ENCODE measurements around the gene PCBP3. TPM values are rescaled to one million over a fixed set of nuclear protein-coding genes. Genes with fewer than 3 reads are reported as not detected.
A peak's percentile ranks its signal among the peaks of the same experiment; 100 is the strongest.

Gene PCBP3
- total RNA-seq, 1 donor from 2014 or later = 72.7 TPM

DNA sequence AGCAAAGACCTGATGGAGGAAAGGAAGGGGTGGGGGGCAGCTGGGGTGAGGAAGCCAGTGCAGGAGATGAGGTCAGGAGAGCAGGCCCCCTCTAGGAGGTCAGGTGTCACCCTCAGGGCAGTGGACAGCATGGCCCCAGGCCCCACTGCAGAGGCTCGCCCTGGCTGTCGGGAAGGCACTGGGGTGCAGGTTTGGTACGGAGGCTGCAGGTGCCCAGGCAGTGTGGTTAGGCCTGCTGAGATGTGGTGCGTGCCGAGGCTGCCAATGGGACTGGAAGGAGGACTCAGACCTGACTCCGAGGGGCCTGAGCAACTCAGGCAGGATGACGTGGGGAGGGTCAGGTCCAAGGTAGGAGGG lies 82.3 kb downstream of the PCBP3 start:
- Mint-ChIP-seq H3K4me1 (ENCODE audit: low read depth, unreplicated experiment) (peaks cover 39% of the 10 kb centered on the region), H3K4me3 (ENCODE audit: unreplicated experiment) (no peak overlapping the region), H3K9me3 (ENCODE audit: unreplicated experiment) (peaks cover 14% of the 10 kb centered on the region), H3K36me3 (ENCODE audit: unreplicated experiment) (no peaks in the 10 kb centered on the region), H3K27ac (ENCODE audit: unreplicated experiment) (peak overlapping the region; percentile 81), H3K27me3 (ENCODE audit: unreplicated experiment) (peaks cover 4% of the 10 kb centered on the region)
- TF ChIP-seq CTCF (IDR thresholded peaks at IDR 0.05; ENCODE audit: partially characterized antibody, unreplicated experiment) = no peak
- no peak for DNase-seq

DNA sequence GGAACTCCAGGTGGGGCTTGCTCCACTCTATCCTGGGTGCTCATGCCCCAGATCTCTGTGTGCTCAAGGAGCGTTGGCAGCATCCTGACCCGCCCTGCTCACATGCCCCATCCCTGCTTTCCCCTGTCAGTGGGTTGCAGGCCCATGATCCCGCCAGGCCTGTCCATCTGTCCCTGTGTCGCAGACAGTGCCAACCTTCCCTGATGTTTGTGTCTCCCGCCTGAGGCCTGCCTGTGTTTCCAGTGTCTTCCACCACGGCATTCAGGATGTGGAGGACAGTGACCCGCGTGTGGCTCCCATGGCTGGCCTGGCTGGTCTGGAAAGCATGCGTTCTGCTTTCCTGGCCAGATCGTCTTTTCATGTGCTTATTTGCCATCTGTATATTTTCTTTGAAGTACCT lies 82.9 kb downstream of the PCBP3 start:
- H3K27ac Mint-ChIP-seq (ENCODE audit: unreplicated experiment) = no peak overlapping the region
- peaks cover 4% of the 10 kb centered on the region for H3K27me3 Mint-ChIP-seq (ENCODE audit: unreplicated experiment)
- peaks cover 14% of the 10 kb centered on the region for H3K9me3 Mint-ChIP-seq (ENCODE audit: unreplicated experiment)

DNA sequence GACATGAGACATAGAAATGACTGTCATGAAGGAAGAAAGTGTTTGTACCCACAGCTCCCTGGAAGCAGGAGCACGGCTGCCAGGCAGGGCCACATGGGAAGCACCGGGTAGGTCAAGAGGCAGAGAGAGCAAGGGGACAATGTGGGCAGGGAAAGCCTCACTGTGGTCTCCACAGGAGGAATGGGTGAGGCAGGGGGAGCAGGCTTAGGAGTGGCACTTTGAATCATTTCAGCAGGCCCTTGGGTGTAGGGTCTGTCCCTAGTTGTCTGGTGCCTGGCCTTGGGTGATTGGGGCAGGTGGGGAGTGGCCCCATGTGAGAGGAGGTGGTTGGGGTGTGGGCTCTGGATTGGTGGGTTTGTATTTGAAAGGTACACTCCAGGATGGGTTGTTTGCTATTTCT lies 83.9 kb downstream of the PCBP3 start:
- DNase-seq = no peak
- no peak overlapping the region for H3K27ac Mint-ChIP-seq (ENCODE audit: unreplicated experiment)
- peaks cover 14% of the 10 kb centered on the region for H3K9me3 Mint-ChIP-seq (ENCODE audit: unreplicated experiment)
- peaks cover 4% of the 10 kb centered on the region for H3K27me3 Mint-ChIP-seq (ENCODE audit: unreplicated experiment)
- no peaks in the 10 kb centered on the region for H3K36me3 Mint-ChIP-seq (ENCODE audit: unreplicated experiment)
- H3K4me3 Mint-ChIP-seq (ENCODE audit: unreplicated experiment) = no peak overlapping the region
- no peak for TF ChIP-seq CTCF (IDR thresholded peaks at IDR 0.05; ENCODE audit: partially characterized antibody, unreplicated experiment)
- H3K4me1 Mint-ChIP-seq (ENCODE audit: low read depth, unreplicated experiment) = peaks cover 35% of the 10 kb centered on the region

More for the DNA sequence above, 82.9 kb downstream of the PCBP3 start:
- H3K36me3 Mint-ChIP-seq (ENCODE audit: unreplicated experiment) = no peaks in the 10 kb centered on the region
- TF ChIP-seq CTCF (IDR thresholded peaks at IDR 0.05; ENCODE audit: partially characterized antibody, unreplicated experiment) = no peak
- H3K4me3 Mint-ChIP-seq (ENCODE audit: unreplicated experiment) = peak overlapping the region; percentile 4
- peaks cover 39% of the 10 kb centered on the region for H3K4me1 Mint-ChIP-seq (ENCODE audit: low read depth, unreplicated experiment)
- no peak for DNase-seq

DNA sequence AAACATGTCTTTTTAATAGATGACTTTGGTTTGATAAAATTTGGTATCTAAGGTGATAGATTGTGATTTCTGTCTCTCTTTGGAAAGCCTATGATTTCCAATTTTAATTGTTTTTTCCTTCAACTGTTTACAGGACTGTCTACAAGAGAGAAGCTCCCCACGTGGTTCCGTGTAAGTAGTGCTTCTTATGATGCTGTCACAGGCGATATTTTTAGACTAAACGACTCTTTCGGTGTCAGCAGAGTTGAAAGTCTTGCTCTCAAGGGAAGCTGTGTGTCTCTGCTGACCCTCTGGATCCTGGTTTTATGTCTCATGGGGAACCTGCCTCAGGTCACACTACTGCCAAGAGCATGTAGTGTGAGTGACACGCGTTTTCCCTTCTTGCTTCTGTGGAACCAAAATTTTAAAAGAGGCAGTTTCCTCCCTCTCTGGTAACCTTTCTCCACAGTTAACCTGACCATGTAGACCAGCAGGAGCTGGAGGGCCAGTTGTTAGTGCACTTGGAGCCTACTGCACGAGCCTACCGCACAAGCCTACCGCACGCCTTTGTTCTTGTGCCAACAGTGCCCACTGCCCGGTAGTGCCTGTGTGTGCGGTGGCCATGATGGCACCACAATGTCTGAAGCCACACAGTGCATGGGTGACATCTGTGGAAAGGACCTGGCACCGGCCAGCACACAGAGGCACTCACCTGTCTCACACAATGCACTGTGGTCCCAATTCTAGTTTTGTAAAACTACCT lies 91.9 kb downstream of the PCBP3 start:
- H3K4me1 Mint-ChIP-seq (ENCODE audit: low read depth, unreplicated experiment) = peaks cover 11% of the 10 kb centered on the region
- no peak for TF ChIP-seq CTCF (IDR thresholded peaks at IDR 0.05; ENCODE audit: partially characterized antibody, unreplicated experiment)
- DNase-seq = no peak
- peaks cover 6% of the 10 kb centered on the region for H3K27me3 Mint-ChIP-seq (ENCODE audit: unreplicated experiment)
- H3K36me3 Mint-ChIP-seq (ENCODE audit: unreplicated experiment) = peaks cover 8% of the 10 kb centered on the region
- peaks cover 2% of the 10 kb centered on the region for H3K9me3 Mint-ChIP-seq (ENCODE audit: unreplicated experiment)
- H3K4me3 Mint-ChIP-seq (ENCODE audit: unreplicated experiment) = no peak overlapping the region
- H3K27ac Mint-ChIP-seq (ENCODE audit: unreplicated experiment) = no peak overlapping the region

DNA sequence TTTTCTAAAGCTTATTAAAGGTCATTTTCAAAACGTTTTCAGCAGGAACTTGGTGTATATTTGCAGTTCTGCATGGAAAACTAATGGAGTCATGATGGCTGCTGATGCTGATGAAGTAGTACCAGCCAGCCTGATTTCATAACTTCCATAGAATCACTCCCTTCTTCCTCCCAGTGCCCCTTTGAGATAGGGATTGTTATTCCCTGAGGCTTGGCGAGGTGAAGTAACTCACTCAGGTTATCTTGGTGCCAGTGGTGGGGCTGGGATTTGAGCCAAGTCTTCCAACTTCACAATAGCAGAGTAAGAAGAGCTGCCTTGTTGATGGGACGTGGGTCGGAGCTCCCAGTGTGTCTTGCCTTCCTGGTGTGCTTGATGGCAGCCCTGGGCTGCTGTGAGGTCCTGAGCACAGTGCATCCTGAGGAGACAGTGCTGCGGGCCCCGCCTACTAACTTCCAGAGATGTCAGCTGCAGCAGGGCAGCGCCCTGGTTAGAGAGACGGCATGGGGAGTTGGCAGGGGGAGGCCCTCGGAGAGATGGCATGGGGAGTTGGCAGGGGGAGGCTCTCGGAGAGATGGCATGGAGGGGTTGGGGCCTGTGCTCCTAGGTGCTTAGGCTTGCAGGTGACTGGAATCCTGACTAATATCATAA lies 92.6 kb downstream of the PCBP3 start:
- Mint-ChIP-seq H3K36me3 (ENCODE audit: unreplicated experiment) (peaks cover 8% of the 10 kb centered on the region), H3K4me3 (ENCODE audit: unreplicated experiment) (no peak overlapping the region), H3K27me3 (ENCODE audit: unreplicated experiment) (peaks cover 6% of the 10 kb centered on the region), H3K4me1 (ENCODE audit: low read depth, unreplicated experiment) (peaks cover 11% of the 10 kb centered on the region), H3K27ac (ENCODE audit: unreplicated experiment) (no peak overlapping the region), H3K9me3 (ENCODE audit: unreplicated experiment) (peaks cover 2% of the 10 kb centered on the region)
- no peak for DNase-seq
- no peak for TF ChIP-seq CTCF (IDR thresholded peaks at IDR 0.05; ENCODE audit: partially characterized antibody, unreplicated experiment)
